B cell (primary cell): ENCODE data around the gene STIM1. TPM values are rescaled to one million over a fixed set of nuclear protein-coding genes. Genes with fewer than 3 reads are reported as not detected.

Experiments
- ATAC-seq: fragments of 200-7000 bp; cut with Tn5 transposase; one replicate; pipeline ENCODE4 v1.10.0; 2021; ENCODE audit warnings: low read depth, mild to moderate bottlenecking, moderate number of reproducible peaks, moderate library complexity
- CTCF ChIA-PET: fragments of 350-600 bp; sonication (Branson Sonifier 250); formaldehyde crosslinking; loops from one replicate; lab custom pipeline; 2021; ENCODE audit warnings: antibody characterized with exemption, inconsistent platforms; lab: Charles Lee
- POLR2A ChIA-PET: fragments of 350-600 bp; sonication (Branson Sonifier 250); formaldehyde crosslinking; loops from one replicate; lab custom pipeline; 2021; ENCODE audit warnings: antibody characterized with exemption; lab: Charles Lee
- DNase-seq: peaks from one replicate; pipeline ENCODE4 v3.0.0; 2013
- H2AFZ ChIP-seq: 2 replicates; pipeline ENCODE4 v1.6.1; 2012; ENCODE audit warnings: mild to moderate bottlenecking, low read depth, low read length; ENCODE audit not compliant: insufficient read depth, poor library complexity, severe bottlenecking
- H3K27ac ChIP-seq, 2 donors: 1 replicate in 1 of 2; 2 replicates in 1 of 2; pipeline ENCODE4 v1.5.1; 2012 to 2013; ENCODE audit warnings: low read length in 2 of 2, mild to moderate bottlenecking in 2 of 2, moderate library complexity in 1 of 2
- H3K27me3 ChIP-seq, 4 experiments: fragments of 200-600 bp in 1 of 4; sonication (generic) in 1 of 4; replicated peaks in 1 of 4; 1 replicate in 2 of 4; 2 replicates in 2 of 4; pipeline versions ENCODE4 v1.6.1 to v1.7.0; 2013 to 2016; ENCODE audit warnings: low read length in 3 of 4, mild to moderate bottlenecking in 2 of 4, mixed read lengths in 1 of 4, moderate library complexity in 1 of 4; ENCODE audit not compliant: insufficient read depth in 4 of 4, control insufficient read depth in 3 of 4; ENCODE audit errors: control extremely low read depth in 1 of 4
- H3K36me3 ChIP-seq, 2 experiments: replicated peaks in 1 of 2; 1 replicate in 1 of 2; 2 replicates in 1 of 2; pipeline versions ENCODE4 v1.6.1 to v1.7.1; 2013; ENCODE audit warnings: low read length in 1 of 2; ENCODE audit not compliant: insufficient read depth in 2 of 2, control insufficient read depth in 1 of 2; ENCODE audit errors: control extremely low read depth in 1 of 2, extremely low read depth in 1 of 2
- H3K4me1 ChIP-seq, 2 donors: fragments of 200-600 bp in 1 of 2; sonication (generic) in 1 of 2; 1 replicate in 1 of 2; 2 replicates in 1 of 2; pipeline versions ENCODE4 v1.5.1 to v1.6.1; 2013 to 2017; ENCODE audit warnings: low read length in 2 of 2; ENCODE audit not compliant: control insufficient read depth in 2 of 2, insufficient read depth in 2 of 2
- H3K4me2 ChIP-seq: replicated peaks from 2 replicates; pipeline ENCODE3; 2012; ENCODE audit warnings: mild to moderate bottlenecking, low read depth, low read length; ENCODE audit not compliant: poor library complexity, severe bottlenecking
- H3K4me3 ChIP-seq, 5 experiments: fragments of 200-600 bp in 1 of 5; sonication (generic) in 1 of 5; 1 replicate in 3 of 5; 2 replicates in 2 of 5; pipeline versions ENCODE4 v1.5.1 to v1.7.0; 2011 to 2016; ENCODE audit warnings: low read length in 4 of 5, mild to moderate bottlenecking in 4 of 5, low read depth in 2 of 5, control low read depth in 1 of 5, moderate library complexity in 1 of 5; ENCODE audit not compliant: insufficient read depth in 1 of 5; ENCODE audit errors: control extremely low read depth in 1 of 5, extremely low read depth in 1 of 5
- H3K79me2 ChIP-seq: fragments of 200-600 bp; sonication (generic); one replicate; pipeline ENCODE4 v1.6.0; 2016; ENCODE audit warnings: low read length; ENCODE audit not compliant: control insufficient read depth, insufficient read depth
- H3K9ac ChIP-seq: fragments of 200-600 bp; sonication (generic); 2 replicates; pipeline ENCODE4 v1.6.1; 2017; ENCODE audit warnings: mild to moderate bottlenecking, low read length, moderate library complexity
- H3K9me3 ChIP-seq, 3 donors: one replicate each; pipeline versions ENCODE4 v1.6.1 to v1.7.1; 2013; ENCODE audit warnings: low read length in 2 of 3; ENCODE audit not compliant: control insufficient read depth in 2 of 3, insufficient read depth in 1 of 3; ENCODE audit errors: control extremely low read depth in 1 of 3
- H4K20me1 ChIP-seq: 2 replicates; pipeline ENCODE4 v1.6.0; 2012; ENCODE audit warnings: mild to moderate bottlenecking, low read length; ENCODE audit not compliant: insufficient read depth, control insufficient read depth, poor library complexity, severe bottlenecking
- H3K27ac Mint-ChIP-seq: one replicate; pipeline ENCODE4 v1.8.0; 2021; ENCODE audit warnings: mixed read lengths
- H3K27me3 Mint-ChIP-seq: one replicate; pipeline ENCODE4 v1.8.0; 2021; ENCODE audit warnings: mixed read lengths
- H3K4me1 Mint-ChIP-seq: one replicate; pipeline ENCODE4 v1.8.0; 2021; ENCODE audit warnings: mixed read lengths
- H3K4me3 Mint-ChIP-seq: one replicate; pipeline ENCODE4 v1.8.0; 2021; ENCODE audit warnings: mixed read lengths
- H3K9me3 Mint-ChIP-seq: one replicate; pipeline ENCODE4 v1.8.0; 2022; ENCODE audit warnings: mixed read lengths; ENCODE audit not compliant: insufficient read depth
- CTCF ChIP-seq: fragments of 200-600 bp; IDR thresholded peaks from one replicate; pipeline ENCODE4 v1.8.0; 2022; ENCODE audit warnings: antibody characterized with exemption, mild to moderate bottlenecking
- EZH2 ChIP-seq: IDR thresholded peaks from 2 replicates; pipeline ENCODE4 v1.6.1; 2012; ENCODE audit warnings: borderline replicate concordance, low read depth, mild to moderate bottlenecking, moderate library complexity, low read length; ENCODE audit not compliant: insufficient read depth, poor library complexity, severe bottlenecking
- whole genome bisulfite sequencing: methylation state at CpG from one replicate; pipeline ENCODE4 v1.1.5; 2013; ENCODE audit warnings: missing lambda C conversion rate; ENCODE audit not compliant: insufficient coverage; 5-methylcytosine and 5-hydroxymethylcytosine counted together
- intact Hi-C: fragments of 100-400 bp; cut with micrococcal nuclease; formaldehyde crosslinking; loops from one replicate; pipeline ENCODE4 v1.10.0; 2022
- polyA plus RNA-seq: library from polyadenylated mRNA; depleted of rRNA; stranded (reverse); fragments of >200 nt; gene quantifications from 2 replicates; pipeline ENCODE4 v1.2.3, GENCODE V29; 2012
- total RNA-seq, 2 donors: library from RNA; stranded (reverse); fragments of 120-200 nt in 1 of 2; gene quantifications; 1 replicate in 1 of 2; 2 replicates in 1 of 2; pipeline versions ENCODE4 v1.2.3 to v1.2.4, GENCODE V29; 2013 to 2022

STIM1 gene
- total and polyA plus RNA-seq, 2 donors (not counting 1 experiment from before 2014, with no cell fraction given): 59.4 to 76.7 TPM

DNA sequence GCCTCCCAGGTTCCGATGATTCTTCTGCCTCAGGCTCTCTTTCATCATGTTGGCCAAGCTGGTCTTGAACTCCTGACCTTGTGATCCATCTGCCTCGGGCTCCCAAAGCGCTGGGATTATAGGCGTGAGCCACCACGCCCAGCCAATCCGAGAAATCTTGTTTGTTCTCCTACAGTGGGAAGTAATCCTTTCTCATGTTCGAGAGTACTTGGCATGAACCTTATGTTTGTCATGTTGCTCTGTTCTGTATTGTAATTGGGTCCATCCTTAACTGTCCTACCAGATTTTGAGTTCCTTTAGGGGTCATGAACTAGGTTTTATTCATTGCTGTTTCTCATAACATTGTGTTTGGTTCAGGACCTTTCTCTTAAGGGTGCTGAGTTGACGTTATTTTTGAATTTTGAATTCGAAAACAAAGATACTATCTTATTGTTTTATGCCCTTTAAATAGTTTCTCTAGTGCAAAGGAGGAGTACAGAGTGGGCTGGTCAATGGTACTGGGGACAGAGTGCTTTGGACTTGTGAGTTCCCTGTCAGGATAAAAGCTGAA is 125.7 kb downstream of the STIM1 start:
- H3K4me1 Mint-ChIP-seq: peaks cover 52% of the 10 kb centered on the region
- intact Hi-C loops: no loop called here
- H3K9me3 Mint-ChIP-seq: no peaks in the 10 kb centered on the region
- no peak overlapping the region for H3K4me2 ChIP-seq
- CTCF ChIA-PET: interaction anchor here (10.2 kb wide), 1 partner anchor 129 kb away, joined by 132 read pairs; the partner anchor contains the start of gene STIM1
- no peak overlapping the region for H2AFZ ChIP-seq
- no peak overlapping the region for H3K9ac ChIP-seq
- H3K27me3 Mint-ChIP-seq: no peaks in the 10 kb centered on the region
- ATAC-seq (no peak), DNase-seq (no peak)
- H4K20me1 ChIP-seq: peaks cover 32% of the 10 kb centered on the region
- H3K27ac Mint-ChIP-seq: no peak overlapping the region
- POLR2A ChIA-PET: no interaction called here
- H3K4me1 ChIP-seq: peaks cover 23 to 27% of the 10 kb centered on the region in 2 donors
- H3K79me2 ChIP-seq: peaks cover 94% of the 10 kb centered on the region
- H3K4me3 ChIP-seq: no peak overlapping the region
- WGBS: 100% methylated on average over 7 of the region's 9 CpGs
- peaks cover 0 to 5% of the 10 kb centered on the region in 2 experiments for H3K36me3 ChIP-seq
- no peaks in the 10 kb centered on the region for H3K27me3 ChIP-seq
- no peak overlapping the region for H3K27ac ChIP-seq
- no peak overlapping the region for H3K4me3 Mint-ChIP-seq
- TF ChIP-seq EZH2: no peak
- no peak for TF ChIP-seq CTCF
- no peaks in the 10 kb centered on the region for H3K9me3 ChIP-seq

GRCh38 chr11:3982431-3982830 is 127.0 kb downstream of the STIM1 start:
- ATAC-seq (no peak), DNase-seq (no peak)
- intact Hi-C loops: no loop called here
- H3K9me3 Mint-ChIP-seq: no peaks in the 10 kb centered on the region
- H3K4me1 Mint-ChIP-seq: peaks cover 50% of the 10 kb centered on the region
- no peak overlapping the region for H3K4me2 ChIP-seq
- no peaks in the 10 kb centered on the region for H3K27me3 Mint-ChIP-seq
- H3K27ac Mint-ChIP-seq: no peak overlapping the region
- H3K9ac ChIP-seq: no peak overlapping the region
- POLR2A ChIA-PET: interaction anchor here (1.5 kb wide), 1 partner anchor 128 kb away, joined by 3 read pairs; no protein-coding TSS in a partner anchor
- H4K20me1 ChIP-seq: peaks cover 26% of the 10 kb centered on the region
- peaks cover 0 to 5% of the 10 kb centered on the region in 2 experiments for H3K36me3 ChIP-seq
- no peak overlapping the region for H3K4me3 Mint-ChIP-seq
- no peaks in the 10 kb centered on the region for H3K9me3 ChIP-seq
- H2AFZ ChIP-seq: no peak overlapping the region
- TF ChIP-seq EZH2 (no peak), CTCF (no peak)
- H3K4me1 ChIP-seq: peaks cover 23 to 27% of the 10 kb centered on the region in 2 donors
- H3K27ac ChIP-seq: no peak overlapping the region
- no CpG with 5 or more reads among the region's 2 CpGs for WGBS
- CTCF ChIA-PET: interaction anchor here (1.1 to 10.2 kb wide), 2 partner anchors 12 to 130 kb away, joined by 3 to 132 read pairs; partner anchors contain the start of gene STIM1
- H3K4me3 ChIP-seq: no peak overlapping the region
- no peaks in the 10 kb centered on the region for H3K27me3 ChIP-seq
- peaks cover 95% of the 10 kb centered on the region for H3K79me2 ChIP-seq
